Heart right ventricle (tissue), 16 donors: ENCODE data around the gene GPR78. TPM values are rescaled to one million over a fixed set of nuclear protein-coding genes. Genes with fewer than 3 reads are reported as not detected.

Source experiments
- ATAC-seq, 8 donors: fragments of 200-7000 bp; cut with Tn5 transposase; one replicate each; pipeline ENCODE4 v1.9.1; 2020; ENCODE audit warnings: mild to moderate bottlenecking in 8 of 8, moderate library complexity in 8 of 8, moderate number of reproducible peaks in 1 of 8
- DNase-seq, 2 donors: peaks; one replicate each; pipeline ENCODE4 v3.0.0-alpha.2; 2020
- H3K27ac ChIP-seq, 10 donors: fragments of 200-600 bp; sonication (generic) in 2 of 10; one replicate each; pipeline versions ENCODE4 v1.5.0 to v1.8.0; 2020 to 2022; ENCODE audit warnings: mild to moderate bottlenecking in 3 of 10
- H3K27me3 ChIP-seq, 7 donors: fragments of 200-600 bp; one replicate each; pipeline ENCODE4 v1.8.0; 2021 to 2022; ENCODE audit warnings: mild to moderate bottlenecking in 2 of 7
- H3K36me3 ChIP-seq, 9 donors: fragments of 200-600 bp; sonication (generic) in 1 of 9; one replicate each; pipeline versions ENCODE4 v1.5.0 to v1.8.0; 2020 to 2022; ENCODE audit warnings: mild to moderate bottlenecking in 2 of 9
- H3K4me1 ChIP-seq, 9 donors: fragments of 200-600 bp; sonication (generic) in 1 of 9; one replicate each; pipeline versions ENCODE4 v1.5.0 to v1.8.0; 2020 to 2022; ENCODE audit warnings: mild to moderate bottlenecking in 4 of 9
- H3K4me3 ChIP-seq, 10 donors: fragments of 200-600 bp; sonication (generic) in 2 of 10; one replicate each; pipeline versions ENCODE4 v1.5.0 to v1.8.0; 2020 to 2022; ENCODE audit warnings: mild to moderate bottlenecking in 7 of 10, moderate library complexity in 2 of 10
- H3K9me3 ChIP-seq, 11 donors: fragments of 200-600 bp in 10 of 11; sonication (generic) in 2 of 11; one replicate each; pipeline versions ENCODE4 v1.5.0 to v1.8.0; 2013 to 2022; ENCODE audit warnings: mild to moderate bottlenecking in 2 of 11, control low read depth in 1 of 11, moderate library complexity in 1 of 11
- CTCF ChIP-seq, 9 donors: fragments of 200-600 bp; sonication (generic) in 2 of 9; IDR thresholded peaks; one replicate each; pipeline versions ENCODE4 v1.5.0 to v1.8.0; 2021 to 2022; ENCODE audit warnings: antibody characterized with exemption in 9 of 9, mild to moderate bottlenecking in 5 of 9, moderate library complexity in 1 of 9
- WGBS, 2 donors: extraction: QIAGEN DNeasy Blood & Tissue Kit; methylation state at CpG; one replicate each; pipeline ENCODE4 v1.1.7; 2013; ENCODE audit warnings: inconsistent platforms in 1 of 2; 5-methylcytosine and 5-hydroxymethylcytosine counted together
- intact Hi-C, 10 donors: fragments of 100-400 bp; cut with DNase I; formaldehyde crosslinking; loops; one replicate each; pipeline versions ENCODE4 v1.11.1 to v1.14.2; 2022
- polyA plus RNA-seq, 2 donors: library from polyadenylated mRNA; stranded (reverse); fragments of 200-250 nt; gene quantifications; one replicate each; pipeline ENCODE4 v1.2.3, GENCODE V29; 2013
- total RNA-seq, 10 donors: library from RNA; stranded (reverse); fragmentation: NEBNext Ultra II Directional in 3 of 10; extraction: Animal tissue kit (Norgen Biotek cat#: 25700) in 3 of 10; gene quantifications; one replicate each; pipeline versions ENCODE4 v1.2.1 to v1.2.4, GENCODE V29; 2021 to 2023
- donor health status: Arrhythmogenic right ventricular cardiomyopathy.
- donor health status: ischemic (EF 13 %, LVEDD 7.1; RV severe dilation, severe dysfunction).
- donor health status: healthy with polysubstance abuse.
- donor health status: DM: no; HTN: yes; CAD: no.
- donor health status: DM: no; HTN: no; CAD: no.
- donor health status: ischemic (EF 25% LVEDD 6.9; RV normal size, moderate dysfunction).
- donor health status: ischemic (EF 25% LVEDD 5.7; RV mildly dilated, moderate dysfunction).
- donor health status: healthy.
- donor health status: DM: yes; HTN: yes; CAD: no.
- donor health status: Ischemic cardiomyopathy.
- donor health status: ischemic (EF 35%, LVEDD 5.7; RV mildly dilated, moderate dysfunction).
- donor health status: nonischemic (EF 11% LVEDD 7.7; RV severe dilation, severe dysfunction).
- donor health status: DM: yes; HTN: yes; CAD: no.
- donor health status: PGD.
- donor health status: ischemic (EF 29% LVEDD 5.4; RV normal size, mild dysfunction).
- donor health status: nonischemic (EF 23%, LVEDD 6.1; RV moderate dilation, normal function).

Gene GPR78
- total and polyA plus RNA-seq, 12 donors, result 0.01 to 0.12 TPM; not detected in 10

DNA sequence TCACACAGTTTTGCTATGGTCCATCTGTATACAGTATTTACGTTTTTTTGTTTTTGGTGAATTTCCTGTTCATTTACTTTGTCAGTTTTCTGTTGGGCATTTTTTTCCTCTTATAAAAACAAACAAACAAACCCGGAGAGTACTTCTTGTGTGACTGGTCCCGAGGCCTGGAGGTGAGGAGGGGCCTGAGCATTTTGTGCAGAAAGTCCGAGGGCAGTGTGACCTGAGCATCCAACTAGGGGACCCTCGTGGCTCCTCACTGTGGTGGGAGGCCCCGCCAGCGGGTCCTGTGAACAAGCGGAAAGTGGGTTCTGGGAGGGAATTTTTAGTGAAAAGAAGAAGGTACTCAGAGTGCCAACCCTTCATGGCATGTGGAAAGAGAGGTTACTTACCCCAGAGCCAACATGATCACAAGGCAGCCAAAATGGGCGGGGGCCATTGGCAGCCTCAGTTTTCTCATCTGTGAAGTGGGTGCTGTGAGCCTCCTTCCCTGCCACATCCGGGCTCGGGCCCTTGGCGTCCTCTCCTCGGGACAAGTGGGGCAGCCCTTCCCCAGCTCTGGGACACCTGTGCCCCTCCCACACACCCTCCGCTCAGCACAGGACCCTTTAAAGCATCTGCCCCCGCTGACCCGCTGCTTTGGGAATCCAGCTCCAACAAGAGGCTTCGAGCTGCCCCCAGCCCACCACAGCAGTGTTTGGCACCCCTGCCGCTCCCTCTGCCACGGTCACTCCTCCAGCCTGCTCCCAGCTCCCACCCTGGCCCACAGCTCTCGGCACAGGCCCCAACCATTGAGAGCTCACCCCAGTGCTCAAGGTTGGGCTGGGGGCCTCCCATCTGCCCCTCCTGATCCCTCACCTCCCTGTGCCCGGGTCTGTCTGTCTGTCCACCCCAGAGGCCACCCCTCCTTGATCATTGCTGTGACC is 22.8 kb upstream of the GPR78 start:
- intact Hi-C loops, result no loop called here
- no peak overlapping the region for H3K4me3 ChIP-seq
- no peaks in the 10 kb centered on the region for H3K4me1 ChIP-seq
- DNase-seq (no peak), ATAC-seq (no peak)
- no peaks in the 10 kb centered on the region for H3K9me3 ChIP-seq
- H3K27ac ChIP-seq, result no peak overlapping the region
- WGBS, 2 donors, result 76% methylated on average over 21 of the region's 21 CpGs
- H3K27me3 ChIP-seq, result peaks cover 0 to 69% (median 21%) of the 10 kb centered on the region in 7 donors
- no peak for TF ChIP-seq CTCF (IDR thresholded peaks at IDR 0.05)
- H3K36me3 ChIP-seq, result no peaks in the 10 kb centered on the region

DNA sequence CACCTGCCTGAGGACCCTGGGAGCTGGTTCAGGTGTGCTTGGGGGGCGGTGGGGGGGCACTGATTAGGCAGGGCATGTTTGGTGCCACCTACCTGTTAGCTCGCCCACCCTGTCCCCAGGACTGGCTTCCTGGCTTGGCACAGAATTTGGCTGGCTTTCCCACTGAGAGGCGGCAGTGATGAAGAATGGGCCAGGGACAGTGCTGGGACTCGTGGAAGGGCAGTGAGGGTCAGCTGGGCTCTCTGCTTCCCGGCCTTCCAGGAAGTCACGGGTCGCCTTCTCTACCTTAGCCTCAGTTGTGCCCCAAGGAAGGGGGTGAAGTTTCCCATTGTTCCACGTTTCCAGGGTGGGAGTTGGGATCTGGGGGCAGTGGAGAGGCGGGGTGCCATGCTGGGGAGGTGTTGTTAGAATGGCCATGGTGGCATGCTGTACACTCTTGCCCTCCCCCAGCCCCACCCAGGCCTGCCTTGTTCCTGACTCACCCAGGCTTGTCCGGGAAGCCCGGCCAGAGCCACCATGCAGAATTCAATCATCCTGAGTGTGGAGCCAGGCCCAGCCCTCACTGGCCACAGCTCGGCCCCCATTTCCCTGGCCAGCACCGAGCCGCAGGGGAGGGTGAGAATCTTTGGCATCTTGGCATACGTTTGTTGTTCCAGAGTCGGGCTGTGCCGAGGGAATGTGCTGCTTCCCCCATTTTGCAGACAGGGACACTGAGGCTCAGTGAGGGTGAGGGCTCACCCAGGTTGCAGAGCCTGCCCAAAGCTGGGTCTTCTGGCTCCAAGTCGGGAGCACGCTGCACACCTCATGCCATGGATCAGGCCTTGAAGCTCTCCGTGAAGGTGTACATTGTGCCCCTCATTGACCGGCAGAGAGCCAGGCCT is 21.9 kb upstream of the GPR78 start:
- intact Hi-C loops, result no loop called here
- DNase-seq (no peak), ATAC-seq (no peak)
- WGBS, 2 donors, result 84 to 85% methylated on average over 21 of the region's 21 CpGs
- Histone ChIP-seq H3K27ac (no peak overlapping the region), H3K4me1 (no peaks in the 10 kb centered on the region), H3K36me3 (no peaks in the 10 kb centered on the region), H3K27me3 (peaks cover 0 to 60% (median 15%) of the 10 kb centered on the region in 7 donors), H3K4me3 (no peak overlapping the region), H3K9me3 (no peaks in the 10 kb centered on the region)
- TF ChIP-seq CTCF (IDR thresholded peaks at IDR 0.05), result no peak

- TF ChIP-seq CTCF (IDR thresholded peaks at IDR 0.05), result no peak
- no peak overlapping the region for H3K27ac ChIP-seq
- 85 to 89% methylated on average over 11 of the region's 11 CpGs for WGBS, 2 donors
- H3K4me3 ChIP-seq, result no peak overlapping the region
- DNase-seq (no peak), ATAC-seq (no peak)
- intact Hi-C loops, result no loop called here
- H3K36me3 ChIP-seq, result no peaks in the 10 kb centered on the region
- H3K4me1 ChIP-seq, result no peaks in the 10 kb centered on the region
- no peaks in the 10 kb centered on the region for H3K9me3 ChIP-seq
- peaks cover 0 to 56% (median 15%) of the 10 kb centered on the region in 7 donors for H3K27me3 ChIP-seq
Measured at GRCh38 chr4:8559011-8559410, 21.2 kb upstream of the GPR78 start.

- ATAC-seq (no peak), DNase-seq (no peak)
- Histone ChIP-seq H3K27me3 (peaks cover 0 to 49% (median 15%) of the 10 kb centered on the region in 7 donors), H3K36me3 (no peaks in the 10 kb centered on the region), H3K9me3 (no peaks in the 10 kb centered on the region), H3K4me3 (no peak overlapping the region), H3K4me1 (no peaks in the 10 kb centered on the region), H3K27ac (no peak overlapping the region)
- no peak for TF ChIP-seq CTCF (IDR thresholded peaks at IDR 0.05)
- intact Hi-C loops, result no loop called here
- WGBS, 2 donors, result 74 to 76% methylated on average over 12 of the region's 12 CpGs
Measured at GRCh38 chr4:8559524-8560264, 20.5 kb upstream of the GPR78 start.
